BLaER1 (cell line): ENCODE results near the gene SUOX.
"Not testable (repeated sequence)": the region's sequence is repeated elsewhere in the genome, so short reads cannot be mapped to it uniquely, and the experiment has no call there.

Source experiments
- H3K27ac ChIP-seq: shearing (Covaris generic); formaldehyde crosslinking; 2 replicates; pipeline ENCODE4 v1.8.1; 2022
- H3K27me3 ChIP-seq: shearing (Covaris generic); formaldehyde crosslinking; 2 replicates; pipeline ENCODE4 v1.8.1; 2022
- H3K36me3 ChIP-seq: shearing (Covaris generic); formaldehyde crosslinking; 2 replicates; pipeline ENCODE4 v1.8.1; 2022
- H3K4me1 ChIP-seq: shearing (Covaris generic); formaldehyde crosslinking; 2 replicates; pipeline ENCODE4 v1.8.1; 2022
- H3K4me2 ChIP-seq: shearing (Covaris generic); formaldehyde crosslinking; 2 replicates; pipeline ENCODE4 v1.8.1; 2022
- H3K4me3 ChIP-seq: shearing (Covaris generic); formaldehyde crosslinking; 2 replicates; pipeline ENCODE4 v1.8.1; 2022
- H3K9ac ChIP-seq: shearing (Covaris generic); formaldehyde crosslinking; 2 replicates; pipeline ENCODE4 v1.8.1; 2022
- H3K9me3 ChIP-seq: shearing (Covaris generic); formaldehyde crosslinking; 2 replicates; pipeline ENCODE4 v1.8.1; 2022
- H4K20me1 ChIP-seq: shearing (Covaris generic); formaldehyde crosslinking; 2 replicates; pipeline ENCODE4 v1.8.1; 2022
- Cebpa-rat ChIP-seq: shearing (Covaris generic); IDR thresholded peaks from 2 replicates; pipeline ENCODE4 v1.8.1; 2022

Gene SUOX

DNA sequence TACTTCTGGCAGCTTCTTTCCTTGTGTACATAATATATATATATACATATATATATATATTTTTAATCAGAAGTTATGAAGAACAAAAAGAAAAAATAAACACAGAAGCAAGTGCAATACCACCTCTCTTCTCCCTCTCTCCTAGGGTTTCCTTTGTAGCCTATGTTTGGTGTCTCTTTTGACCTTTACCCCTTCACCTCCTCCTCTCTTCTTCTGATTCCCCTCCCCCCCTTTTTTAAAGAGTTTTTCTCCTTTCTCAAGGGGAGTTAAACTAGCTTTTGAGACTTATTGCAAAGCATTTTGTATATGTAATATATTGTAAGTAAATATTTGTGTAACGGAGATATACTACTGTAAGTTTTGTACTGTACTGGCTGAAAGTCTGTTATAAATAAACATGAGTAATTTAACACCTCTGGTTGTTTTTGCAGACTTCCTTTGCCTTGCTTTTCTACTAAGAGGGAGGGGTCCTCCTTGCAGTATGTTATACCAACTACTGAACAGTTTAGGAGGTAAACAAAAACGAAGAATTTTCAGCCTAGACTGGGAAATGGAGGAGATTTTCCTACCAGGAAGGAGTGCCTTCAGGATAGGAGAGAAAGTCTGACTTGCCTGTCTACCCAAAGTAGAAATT is 41.1 kb downstream of the SUOX start:
- no peak for TF ChIP-seq Cebpa-rat
- Histone ChIP-seq H3K36me3 (peaks cover 56% of the 10 kb centered on the region), H3K9me3 (no peaks in the 10 kb centered on the region), H3K4me3 (no peak overlapping the region), H3K27me3 (no peaks in the 10 kb centered on the region), H3K9ac (no peak overlapping the region), H3K4me2 (no peak overlapping the region), H3K27ac (no peak overlapping the region), H4K20me1 (peaks cover 11% of the 10 kb centered on the region), H3K4me1 (peaks cover 14% of the 10 kb centered on the region)

DNA sequence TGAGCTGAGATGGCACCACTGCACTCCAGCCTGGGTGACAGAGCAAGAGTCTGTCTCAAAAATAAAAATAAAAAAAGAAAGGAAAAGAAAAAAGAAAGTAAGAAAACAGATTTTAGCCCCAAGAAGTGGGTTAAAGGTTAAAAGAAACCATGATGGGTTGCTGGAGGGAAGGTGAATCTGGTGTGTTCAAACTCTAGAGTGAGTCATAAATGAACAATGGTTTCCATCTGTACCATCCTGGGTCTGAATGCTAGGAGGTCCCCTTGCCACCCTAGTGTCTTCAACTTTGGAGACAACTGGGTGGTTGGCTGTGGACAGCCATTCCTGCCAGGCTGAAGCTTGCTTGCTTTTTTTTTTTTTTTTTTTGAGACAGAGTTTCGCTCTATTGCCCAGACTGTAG is 43.1 kb downstream of the SUOX start:
- Histone ChIP-seq H3K4me1 (peaks cover 22% of the 10 kb centered on the region), H3K27ac (no peak overlapping the region), H3K36me3 (peaks cover 56% of the 10 kb centered on the region), H3K4me3 (no peak overlapping the region), H3K4me2 (no peak overlapping the region), H3K9ac (no peak overlapping the region), H3K9me3 (no peaks in the 10 kb centered on the region), H4K20me1 (peaks cover 31% of the 10 kb centered on the region), H3K27me3 (no peaks in the 10 kb centered on the region)
- no peak for TF ChIP-seq Cebpa-rat

DNA sequence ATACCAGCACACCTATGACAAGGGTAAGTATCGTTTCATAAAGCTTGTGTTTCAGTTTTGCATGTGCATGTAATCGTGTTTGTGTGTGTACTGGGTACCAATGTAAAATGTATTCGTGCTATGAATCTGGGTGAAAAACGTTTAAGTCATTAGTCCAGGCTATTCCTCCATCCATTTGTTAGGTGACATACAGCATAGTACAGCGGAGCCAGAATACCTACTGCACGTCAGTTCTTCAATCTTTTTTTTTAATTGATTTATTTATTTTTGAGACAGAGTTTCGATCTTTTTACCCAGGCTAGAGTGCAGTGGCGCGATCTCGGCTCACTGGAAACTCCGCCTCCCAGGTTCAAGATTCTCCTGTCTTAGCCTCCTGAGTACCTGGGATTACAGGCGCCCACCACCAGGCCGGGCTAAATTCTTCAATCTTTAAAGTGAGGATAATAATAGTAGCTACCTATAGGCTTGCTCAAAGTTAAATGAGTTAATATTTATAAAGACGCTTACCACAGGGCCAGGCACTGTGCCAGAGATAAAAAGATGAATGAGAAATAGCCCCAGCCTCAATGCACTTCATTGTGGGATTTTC is 44.0 kb downstream of the SUOX start:
- H3K4me1 ChIP-seq, result peaks cover 22% of the 10 kb centered on the region
- H4K20me1 ChIP-seq, result peaks cover 32% of the 10 kb centered on the region
- H3K4me2 ChIP-seq, result peak overlapping the region; percentile 82
- H3K27ac ChIP-seq, result peak overlapping the region; percentile 68
- no peaks in the 10 kb centered on the region for H3K9me3 ChIP-seq
- H3K27me3 ChIP-seq, result no peaks in the 10 kb centered on the region
- H3K4me3 ChIP-seq, result peak overlapping the region; percentile 58
- TF ChIP-seq Cebpa-rat, result no peak
- H3K9ac ChIP-seq, result peak overlapping the region; percentile 69
- H3K36me3 ChIP-seq, result peaks cover 56% of the 10 kb centered on the region

DNA sequence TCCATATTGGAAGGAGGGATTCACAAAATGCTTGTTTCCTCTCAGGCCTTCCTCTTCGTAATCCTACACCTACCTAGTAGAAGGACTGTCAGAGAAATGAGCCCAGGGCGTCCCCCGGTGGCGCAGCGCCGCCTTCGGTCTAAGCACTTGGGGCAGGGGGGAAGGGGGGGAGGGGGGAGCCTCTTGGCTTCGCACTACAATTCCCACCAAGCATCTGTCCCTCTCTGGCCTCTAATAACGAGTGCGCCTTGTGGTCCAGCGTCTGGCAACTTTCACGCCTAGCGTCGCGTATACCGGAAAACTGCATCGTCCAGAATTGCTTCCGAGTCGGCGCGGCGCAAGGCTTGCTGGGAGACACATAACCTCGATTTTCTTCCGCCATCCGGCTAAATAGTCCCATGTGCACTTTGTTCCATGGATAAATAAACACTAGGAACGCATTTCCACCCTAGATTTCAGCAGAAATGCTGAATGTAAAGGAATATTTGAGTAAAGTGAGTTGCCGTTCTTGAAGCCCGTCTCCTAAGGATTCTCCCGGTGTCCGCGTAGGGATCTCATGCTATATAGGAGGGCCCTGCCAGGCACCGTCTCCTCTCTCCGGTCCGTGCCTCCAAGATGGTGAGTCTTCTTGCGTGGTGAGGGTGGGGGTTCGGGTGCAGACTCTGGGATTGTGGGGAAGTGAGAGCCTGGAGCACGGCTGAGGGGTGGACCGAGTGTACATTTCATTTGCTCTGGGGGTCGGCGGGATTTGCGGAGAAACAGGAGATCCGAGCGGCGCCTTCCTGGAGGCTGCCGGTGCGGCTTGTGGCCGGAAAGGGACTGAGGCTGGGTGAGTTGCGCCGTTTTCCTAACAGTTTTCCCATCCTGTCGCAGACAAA is 44.7 kb downstream of the SUOX start, which contains the start of gene RPS26:
TSS of gene RPS26 (plus strand) at position 367 of the 878 bp plus-strand sequence. CDS start at position 616, 249 bp downstream.
- Histone ChIP-seq H3K27me3 (no peaks in the 10 kb centered on the region), H4K20me1 (peaks cover 32% of the 10 kb centered on the region), H3K27ac (peak within 1 kb of the TSS; percentile 100), H3K4me1 (peaks cover 28% of the 10 kb centered on the region), H3K4me3 (peak within 1 kb of the TSS; percentile 82), H3K9ac (peak within 1 kb of the TSS; percentile 98), H3K36me3 (peaks cover 56% of the 10 kb centered on the region), H3K9me3 (no peaks in the 10 kb centered on the region), H3K4me2 (peak within 1 kb of the TSS; percentile 89)
- TF ChIP-seq Cebpa-rat, result no peak

DNA sequence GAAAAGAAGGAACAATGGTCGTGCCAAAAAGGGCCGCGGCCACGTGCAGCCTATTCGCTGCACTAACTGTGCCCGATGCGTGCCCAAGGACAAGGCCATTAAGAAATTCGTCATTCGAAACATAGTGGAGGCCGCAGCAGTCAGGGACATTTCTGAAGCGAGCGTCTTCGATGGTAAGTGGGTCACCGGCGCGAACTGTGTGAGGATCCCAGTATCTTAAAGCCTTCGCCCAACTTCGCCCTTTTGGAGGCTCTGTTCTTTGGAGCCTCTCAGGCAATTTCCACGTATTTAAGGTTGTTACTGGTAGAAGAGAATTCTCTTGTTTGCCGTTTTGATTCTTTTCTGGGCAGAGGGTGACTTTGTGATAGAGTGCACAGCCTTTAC is 45.3 kb downstream of the SUOX start:
- H3K27me3 ChIP-seq, H3K9me3 ChIP-seq: not testable (repeated sequence)
- Histone ChIP-seq H3K4me3 (peak overlapping the region; percentile 82), H3K4me1 (peaks cover 31% of the 10 kb centered on the region), H3K4me2 (peak overlapping the region; percentile 89), H3K27ac (peak overlapping the region; percentile 100), H3K36me3 (peaks cover 51% of the 10 kb centered on the region), H4K20me1 (peaks cover 32% of the 10 kb centered on the region), H3K9ac (peak overlapping the region; percentile 98)

DNA sequence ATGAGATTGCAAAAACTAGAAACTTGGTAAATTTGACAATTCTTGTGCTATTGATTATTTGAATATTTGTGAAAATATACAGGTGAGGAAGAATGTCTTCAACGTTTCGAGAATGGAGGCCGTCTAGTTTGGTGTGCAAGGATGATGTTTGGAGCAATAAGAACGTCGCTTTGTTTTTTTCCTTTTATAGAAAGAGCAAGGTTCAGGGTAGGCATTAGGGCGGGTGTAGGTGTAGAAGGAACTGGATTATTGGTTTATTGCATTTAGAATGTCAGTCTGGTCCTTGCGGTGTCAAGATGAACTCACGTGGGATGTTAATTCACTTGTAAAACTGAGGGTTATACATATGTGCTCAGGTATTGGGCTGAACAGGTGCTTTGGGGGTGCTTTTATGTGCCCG is 45.8 kb downstream of the SUOX start:
- peak overlapping the region; percentile 100 for H3K27ac ChIP-seq
- H3K4me2 ChIP-seq, result peak overlapping the region; percentile 89
- H3K4me1 ChIP-seq, result peaks cover 31% of the 10 kb centered on the region
- no peaks in the 10 kb centered on the region for H3K9me3 ChIP-seq
- peak overlapping the region; percentile 98 for H3K9ac ChIP-seq
- no peak for TF ChIP-seq Cebpa-rat
- H3K4me3 ChIP-seq, result peak overlapping the region; percentile 82
- peaks cover 32% of the 10 kb centered on the region for H4K20me1 ChIP-seq
- H3K36me3 ChIP-seq, result peaks cover 49% of the 10 kb centered on the region
- no peaks in the 10 kb centered on the region for H3K27me3 ChIP-seq

DNA sequence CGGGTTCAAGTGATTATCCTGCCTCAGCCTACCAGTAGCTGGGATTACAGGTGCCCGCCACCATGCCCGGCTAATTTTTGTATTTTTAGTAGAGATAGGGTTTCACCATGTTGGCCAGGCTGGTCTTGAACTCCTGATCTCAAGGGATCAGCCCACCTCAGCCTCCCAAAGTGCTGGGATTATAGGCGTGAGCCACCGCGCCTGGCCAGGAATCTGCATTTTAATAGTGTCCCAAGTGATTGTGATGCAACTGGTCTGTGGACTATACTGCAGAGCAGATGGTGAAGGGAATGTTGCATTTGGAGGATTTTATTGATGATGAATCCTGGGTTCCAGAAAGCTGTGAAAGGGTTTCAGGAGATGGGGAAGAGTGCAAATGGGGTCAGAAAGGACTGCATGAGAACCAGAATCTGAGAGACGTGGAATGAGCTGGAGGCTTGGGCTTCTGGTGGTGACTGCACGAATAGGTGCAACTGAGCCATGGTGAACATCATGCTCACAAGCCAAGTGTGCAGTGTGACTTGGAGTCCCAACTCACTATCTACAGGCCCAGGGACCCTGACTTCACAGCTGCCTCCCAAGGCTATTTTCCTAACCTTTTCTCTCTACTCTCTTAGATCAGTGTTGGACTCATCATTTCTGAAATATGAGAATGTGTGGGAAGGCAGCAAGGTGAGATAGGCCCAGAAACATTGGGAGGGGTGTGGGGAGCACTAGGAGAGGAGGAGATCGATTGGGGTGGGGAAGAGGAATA is 49.1 kb downstream of the SUOX start:
- Histone ChIP-seq H3K27me3 (no peaks in the 10 kb centered on the region), H3K36me3 (peaks cover 43% of the 10 kb centered on the region), H3K4me1 (peaks cover 23% of the 10 kb centered on the region), H3K27ac (no peak overlapping the region; the same call in 1 of the 2 replicates), H3K4me2 (no peak overlapping the region), H3K4me3 (no peak overlapping the region), H3K9me3 (no peaks in the 10 kb centered on the region), H4K20me1 (peaks cover 32% of the 10 kb centered on the region), H3K9ac (no peak overlapping the region)
- TF ChIP-seq Cebpa-rat, result no peak

DNA sequence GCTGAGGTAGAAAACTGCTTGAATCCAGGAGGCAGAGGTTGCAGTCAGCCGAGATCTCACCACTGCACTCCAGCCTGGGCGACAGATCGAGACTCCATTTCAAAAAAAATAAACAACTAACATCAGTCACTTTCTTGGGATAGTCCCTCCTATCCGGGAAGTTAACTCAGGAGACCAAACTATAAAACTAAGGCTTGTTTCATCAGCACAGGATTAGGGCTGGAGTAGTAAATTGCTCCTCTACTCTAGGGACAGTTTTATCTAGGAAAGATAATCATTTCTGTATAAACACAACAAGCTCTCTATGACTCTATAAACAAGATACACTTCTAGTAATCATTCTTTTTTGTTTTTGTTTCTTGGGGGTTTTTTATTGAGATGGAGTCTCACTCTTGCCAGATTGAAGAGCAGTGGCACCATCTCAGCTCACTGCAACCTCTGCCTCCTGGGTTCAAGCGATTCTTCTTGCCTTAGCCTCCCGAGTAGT is 56.4 kb downstream of the SUOX start:
- no peak overlapping the region for H3K9ac ChIP-seq
- no peaks in the 10 kb centered on the region for H3K36me3 ChIP-seq
- H3K4me3 ChIP-seq, result no peak overlapping the region
- H4K20me1 ChIP-seq, result no peaks in the 10 kb centered on the region
- H3K9me3 ChIP-seq, result no peaks in the 10 kb centered on the region
- H3K4me1 ChIP-seq, result no peaks in the 10 kb centered on the region
- TF ChIP-seq Cebpa-rat, result no peak
- no peak overlapping the region for H3K27ac ChIP-seq
- no peak overlapping the region for H3K4me2 ChIP-seq
- no peaks in the 10 kb centered on the region for H3K27me3 ChIP-seq
